ENCODE measurements around the gene NPAS3.

The NPAS3 gene

GRCh38 chr14:33704481-33704880, 765.8 kb downstream of the NPAS3 start (continued):
- TF ChIP-seq TSHZ1 (tag by site-specific recombination; IDR thresholded peaks at IDR 0.05; ENCODE audit: borderline replicate concordance), result no peak
- no peak for TF ChIP-seq HIC1 (tag by site-specific recombination; IDR thresholded peaks at IDR 0.05)
- no peak for TF ChIP-seq ELK4 (IDR thresholded peaks at IDR 0.05; ENCODE audit: borderline replicate concordance, low read depth, low read length)
- no peak for TF ChIP-seq KLF7 (tag by site-specific recombination; IDR thresholded peaks at IDR 0.05; ENCODE audit: borderline replicate concordance)
- TF ChIP-seq ZNF248 (tag by site-specific recombination; IDR thresholded peaks at IDR 0.05), result no peak
- TF ChIP-seq ZNF2 (tag by site-specific recombination; IDR thresholded peaks at IDR 0.05), result no peak
- TF ChIP-seq ZNF548 (tag by site-specific recombination; IDR thresholded peaks at IDR 0.05), result no peak
- TF ChIP-seq MZF1 (tag by site-specific recombination; IDR thresholded peaks at IDR 0.05; ENCODE audit: borderline replicate concordance), result no peak
- TF ChIP-seq ZNF394 (tag by site-specific recombination; IDR thresholded peaks at IDR 0.05; ENCODE audit: borderline replicate concordance), result no peak
- TF ChIP-seq ZNF121 (tag by site-specific recombination; IDR thresholded peaks at IDR 0.05), result no peak
- TF ChIP-seq GLIS1 (tag by site-specific recombination; IDR thresholded peaks at IDR 0.05), result no peak
- no peak for TF ChIP-seq ZNF571 (tag by site-specific recombination; IDR thresholded peaks at IDR 0.05)
- TF ChIP-seq ZNF16 (tag by site-specific recombination; IDR thresholded peaks at IDR 0.05; ENCODE audit: low read depth), result no peak
- TF ChIP-seq ZNF10 (tag by site-specific recombination; IDR thresholded peaks at IDR 0.05), result no peak

GRCh38 chr14:33705490-33705889, 766.8 kb downstream of the NPAS3 start:
- ChIA-PET POLR2A (no interaction called here), CTCF (interaction anchor here (0.8 kb wide), 1 partner anchor 30 kb away, joined by 4 read pairs; no protein-coding TSS in a partner anchor)
- Histone ChIP-seq H3K4me1 (ENCODE audit: control insufficient read depth, insufficient read depth, low read length) (no peaks in the 10 kb centered on the region; the same call in 1 of the 2 replicates), H3K9me3 (ENCODE audit: control insufficient read depth, insufficient read depth, low read depth, low read length) (no peaks in the 10 kb centered on the region), H3K4me3 (ENCODE audit: low read depth, low read length) (no peak overlapping the region), H3K27ac (ENCODE audit: extremely low read depth, low read depth, low read length) (no peak overlapping the region), H3K36me3 (ENCODE audit: control insufficient read depth in 2 of 2, insufficient read depth in 1 of 2, low read length in 2 of 2) (no peaks in the 10 kb centered on the region)
- TF ChIP-seq ZNF792 (tag by site-specific recombination; IDR thresholded peaks at IDR 0.05), result no peak
- no peak for TF ChIP-seq YY1 (tag by site-specific recombination; IDR thresholded peaks at IDR 0.05)
- TF ChIP-seq ZNF138 (tag by site-specific recombination; IDR thresholded peaks at IDR 0.05; ENCODE audit: borderline replicate concordance), result no peak
- TF ChIP-seq IKZF3 (tag by site-specific recombination; IDR thresholded peaks at IDR 0.05), result no peak
- no peak for TF ChIP-seq ZNF146 (tag by site-specific recombination; IDR thresholded peaks at IDR 0.05)
- no peak for TF ChIP-seq ZNF16 (tag by site-specific recombination; IDR thresholded peaks at IDR 0.05; ENCODE audit: low read depth)
